Esophagus (tissue), 2 donors: ENCODE measurements around the gene GJA3. TPM values are rescaled to one million over a fixed set of nuclear protein-coding genes. Genes with fewer than 3 reads are reported as not detected.

Experiments
- H3K27ac ChIP-seq, 2 donors: one replicate each; pipeline ENCODE4 v1.5.1; 2013; ENCODE audit warnings: low read depth in 2 of 2, mild to moderate bottlenecking in 2 of 2, inconsistent platforms in 1 of 2, low read length in 1 of 2, moderate library complexity in 1 of 2
- H3K27me3 ChIP-seq, 2 donors: one replicate each; pipeline ENCODE4 v1.6.1; 2013; ENCODE audit warnings: low read length in 2 of 2, control low read depth in 1 of 2, mild to moderate bottlenecking in 1 of 2; ENCODE audit not compliant: insufficient read depth in 2 of 2, control insufficient read depth in 1 of 2
- H3K36me3 ChIP-seq, 2 donors: one replicate each; pipeline ENCODE4 v1.6.1; 2013; ENCODE audit warnings: low read length in 1 of 2; ENCODE audit not compliant: control insufficient read depth in 2 of 2, insufficient read depth in 2 of 2
- H3K4me1 ChIP-seq, 2 donors: one replicate each; pipeline ENCODE4 v1.6.1; 2013; ENCODE audit warnings: low read length in 1 of 2; ENCODE audit not compliant: control insufficient read depth in 2 of 2, insufficient read depth in 2 of 2
- H3K4me3 ChIP-seq, 2 donors: one replicate each; pipeline ENCODE4 v1.5.1; 2013; ENCODE audit warnings: low read length in 2 of 2, mild to moderate bottlenecking in 2 of 2, low read depth in 1 of 2, moderate library complexity in 1 of 2
- H3K9me3 ChIP-seq, 2 donors: one replicate each; pipeline ENCODE4 v1.6.1; 2013; ENCODE audit warnings: mild to moderate bottlenecking in 2 of 2, low read depth in 1 of 2, low read length in 1 of 2, moderate library complexity in 1 of 2; ENCODE audit not compliant: control insufficient read depth in 2 of 2, insufficient read depth in 1 of 2
- WGBS, 2 donors: extraction: QIAGEN DNeasy Blood & Tissue Kit; methylation state at CpG; one replicate each; pipeline ENCODE4 v1.1.7; 2013; 5-methylcytosine and 5-hydroxymethylcytosine counted together
- polyA plus RNA-seq, 2 donors: library from polyadenylated mRNA; stranded (reverse); fragments of 200-250 nt; gene quantifications; one replicate each; pipeline ENCODE4 v1.2.3, GENCODE V29; 2013
- donor health status: healthy with polysubstance abuse.
- donor health status: Bipolar disorder and iron deficiency.

Gene GJA3
- polyA plus RNA-seq, 2 donors: 0.22 to 0.75 TPM

DNA sequence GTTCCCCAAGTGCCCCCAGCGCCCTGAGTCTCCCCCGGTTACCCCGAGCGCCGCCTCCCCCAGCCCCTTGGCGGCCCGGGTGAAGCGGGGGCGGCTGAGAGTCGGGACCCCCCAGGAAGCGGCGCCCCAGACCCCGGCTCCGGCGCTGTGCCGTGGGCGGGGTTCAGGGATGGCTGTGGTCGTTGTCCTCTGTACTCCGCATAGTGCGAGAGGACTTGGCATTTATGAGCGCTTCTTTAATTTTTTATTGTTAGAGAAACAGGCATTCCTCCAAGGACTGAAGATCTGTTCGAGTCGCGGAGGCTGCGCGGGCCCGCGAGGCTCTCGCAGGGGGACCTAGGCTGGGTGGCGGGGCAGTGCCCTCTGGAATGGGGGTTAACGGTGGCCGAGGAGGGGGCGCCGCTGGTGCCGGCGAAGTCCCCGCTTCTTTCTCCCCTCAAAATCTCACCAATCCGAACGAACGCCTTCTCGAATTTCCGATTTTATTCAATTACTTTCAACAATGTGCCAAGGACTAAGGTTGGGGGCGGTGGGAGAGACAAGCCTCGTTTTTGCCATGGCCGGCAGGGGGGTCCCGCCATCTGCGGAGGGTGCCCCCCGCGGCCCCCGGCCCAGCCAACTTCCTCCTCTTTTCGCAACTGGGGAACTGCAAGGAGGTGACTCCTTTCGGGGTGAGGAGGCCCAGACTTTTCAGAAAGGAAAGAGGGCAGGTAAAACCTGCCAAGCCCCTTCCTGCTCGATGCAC, 32.5 kb upstream of the GJA3 start:
- peaks cover 0 to 2% of the 10 kb centered on the region in 2 donors for H3K4me1 ChIP-seq
- H3K4me3 ChIP-seq: peak overlapping the region; percentile 60 to 66
- H3K9me3 ChIP-seq: no peaks in the 10 kb centered on the region
- peaks cover 0 to 6% of the 10 kb centered on the region in 2 donors for H3K36me3 ChIP-seq
- WGBS, 2 donors: 1% methylated on average over 52 to 53 of the region's 53 CpGs
- peaks cover 0 to 2% of the 10 kb centered on the region in 2 donors for H3K27me3 ChIP-seq
- peak overlapping the region; percentile 81 to 87 for H3K27ac ChIP-seq

DNA sequence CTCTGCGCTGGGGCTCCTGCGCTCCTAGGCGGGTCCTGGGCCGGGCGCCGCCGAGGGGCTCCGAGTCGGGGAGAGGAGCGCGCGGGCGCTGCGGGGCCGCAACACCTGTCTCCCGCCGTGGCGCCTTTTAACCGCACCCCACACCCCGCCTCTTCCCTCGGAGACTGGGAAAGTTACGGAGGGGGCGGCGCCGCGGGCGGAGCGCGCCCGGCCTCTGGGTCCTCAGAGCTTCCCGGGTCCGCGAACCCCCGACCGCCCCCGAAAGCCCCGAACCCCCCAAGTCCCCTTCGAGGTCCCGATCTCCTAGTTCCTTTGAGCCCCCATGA, 31.9 kb upstream of the GJA3 start, which contains the start of gene GJB2:
GJB2 (minus strand) TSS at position 103 of the 326 bp plus-strand sequence. CDS start 3,357 bp downstream, outside the sequence.
- Histone ChIP-seq H3K4me3 (peak within 1 kb of the TSS; percentile 60 to 66), H3K36me3 (peaks cover 0 to 6% of the 10 kb centered on the region in 2 donors), H3K9me3 (no peaks in the 10 kb centered on the region), H3K4me1 (peaks cover 0 to 2% of the 10 kb centered on the region in 2 donors), H3K27me3 (peaks cover 0 to 2% of the 10 kb centered on the region in 2 donors), H3K27ac (peak within 1 kb of the TSS; percentile 81 to 87)
- WGBS, 2 donors: 0 to 1% methylated on average over 19 to 39 of the region's 39 CpGs

DNA sequence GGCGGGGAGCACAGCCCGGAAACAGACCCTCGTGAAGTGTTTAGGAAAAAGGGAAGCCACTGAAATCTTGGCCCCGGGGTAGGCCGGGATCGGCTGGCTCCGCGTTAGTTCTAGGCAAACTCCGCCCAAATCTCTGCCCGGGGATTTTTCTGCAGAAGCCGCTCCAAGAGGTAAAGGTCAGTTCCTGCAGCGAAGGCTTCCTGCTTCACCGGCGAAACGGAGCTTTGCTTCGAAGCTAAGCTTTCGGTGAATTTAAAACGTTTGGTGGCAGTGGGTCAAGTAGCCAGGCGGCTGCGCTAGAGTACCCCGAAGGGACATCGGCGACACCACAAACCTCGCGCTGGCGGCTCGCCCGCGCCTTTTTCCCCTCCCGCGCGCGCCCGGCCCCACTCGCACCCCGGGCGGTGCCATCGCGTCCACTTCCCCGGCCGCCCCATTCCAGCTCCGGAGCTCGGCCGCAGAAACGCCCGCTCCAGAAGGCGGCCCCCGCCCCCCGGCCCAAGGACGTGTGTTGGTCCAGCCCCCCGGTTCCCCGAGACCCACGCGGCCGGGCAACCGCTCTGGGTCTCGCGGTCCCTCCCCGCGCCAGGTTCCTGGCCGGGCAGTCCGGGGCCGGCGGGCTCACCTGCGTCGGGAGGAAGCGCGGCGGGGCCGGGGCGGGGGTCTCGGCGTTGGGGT, 31.4 kb upstream of the GJA3 start:
- WGBS, 2 donors: 1 to 2% methylated on average over 73 of the region's 73 CpGs
- peaks cover 0 to 2% of the 10 kb centered on the region in 2 donors for H3K27me3 ChIP-seq
- H3K4me3 ChIP-seq: peak overlapping the region; percentile 60 to 66
- H3K36me3 ChIP-seq: peaks cover 0 to 6% of the 10 kb centered on the region in 2 donors
- H3K9me3 ChIP-seq: no peaks in the 10 kb centered on the region
- peak overlapping the region; percentile 81 to 87 for H3K27ac ChIP-seq
- peaks cover 0 to 2% of the 10 kb centered on the region in 2 donors for H3K4me1 ChIP-seq

DNA sequence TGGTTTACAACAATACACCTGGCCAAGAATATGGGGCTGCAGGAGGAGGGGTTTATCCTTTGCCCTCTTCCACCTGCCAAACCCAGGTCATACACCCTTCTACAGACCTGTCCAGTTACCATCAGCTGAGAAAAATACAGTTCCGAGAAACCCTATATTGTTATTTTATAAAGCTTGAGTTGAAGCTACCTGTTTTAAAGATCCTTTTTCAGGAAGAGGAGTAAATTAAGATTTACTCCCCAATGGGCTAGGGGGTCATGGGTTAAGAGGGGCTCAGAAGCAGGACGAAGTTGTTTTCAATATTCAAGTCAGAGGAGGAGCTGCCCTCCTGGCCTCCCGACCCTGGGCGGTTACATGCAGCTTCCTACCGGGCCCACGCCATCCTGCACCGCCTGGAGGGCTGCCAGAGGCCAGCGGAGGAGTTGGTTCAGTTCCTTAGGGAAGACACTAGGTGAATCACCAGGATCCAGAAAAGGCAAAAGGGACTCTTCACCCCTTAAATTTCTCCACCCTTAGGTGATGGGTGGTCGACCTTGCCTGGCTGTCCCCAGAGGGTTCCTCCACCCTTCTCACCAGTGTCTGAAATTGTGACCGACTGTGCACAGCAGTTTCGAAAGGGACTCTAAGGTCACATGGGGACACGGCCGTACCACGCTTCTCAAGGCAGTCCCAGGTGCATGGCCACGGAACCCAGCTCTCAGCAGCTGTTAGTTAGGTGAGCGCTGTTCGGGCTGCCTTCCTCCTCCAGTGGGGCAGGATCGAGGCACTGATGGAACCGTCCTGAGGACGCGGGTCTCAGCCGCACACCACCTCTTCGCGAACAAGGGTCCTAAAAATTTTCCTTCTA, 30.7 kb upstream of the GJA3 start:
- peak overlapping the region; percentile 60 to 66 for H3K4me3 ChIP-seq
- peaks cover 0 to 9% of the 10 kb centered on the region in 2 donors for H3K36me3 ChIP-seq
- peaks cover 0 to 2% of the 10 kb centered on the region in 2 donors for H3K27me3 ChIP-seq
- 34% methylated on average over 24 of the region's 24 CpGs for WGBS, 2 donors
- peaks cover 0 to 2% of the 10 kb centered on the region in 2 donors for H3K4me1 ChIP-seq
- H3K27ac ChIP-seq: peak overlapping the region; percentile 81 to 87
- no peaks in the 10 kb centered on the region for H3K9me3 ChIP-seq

DNA sequence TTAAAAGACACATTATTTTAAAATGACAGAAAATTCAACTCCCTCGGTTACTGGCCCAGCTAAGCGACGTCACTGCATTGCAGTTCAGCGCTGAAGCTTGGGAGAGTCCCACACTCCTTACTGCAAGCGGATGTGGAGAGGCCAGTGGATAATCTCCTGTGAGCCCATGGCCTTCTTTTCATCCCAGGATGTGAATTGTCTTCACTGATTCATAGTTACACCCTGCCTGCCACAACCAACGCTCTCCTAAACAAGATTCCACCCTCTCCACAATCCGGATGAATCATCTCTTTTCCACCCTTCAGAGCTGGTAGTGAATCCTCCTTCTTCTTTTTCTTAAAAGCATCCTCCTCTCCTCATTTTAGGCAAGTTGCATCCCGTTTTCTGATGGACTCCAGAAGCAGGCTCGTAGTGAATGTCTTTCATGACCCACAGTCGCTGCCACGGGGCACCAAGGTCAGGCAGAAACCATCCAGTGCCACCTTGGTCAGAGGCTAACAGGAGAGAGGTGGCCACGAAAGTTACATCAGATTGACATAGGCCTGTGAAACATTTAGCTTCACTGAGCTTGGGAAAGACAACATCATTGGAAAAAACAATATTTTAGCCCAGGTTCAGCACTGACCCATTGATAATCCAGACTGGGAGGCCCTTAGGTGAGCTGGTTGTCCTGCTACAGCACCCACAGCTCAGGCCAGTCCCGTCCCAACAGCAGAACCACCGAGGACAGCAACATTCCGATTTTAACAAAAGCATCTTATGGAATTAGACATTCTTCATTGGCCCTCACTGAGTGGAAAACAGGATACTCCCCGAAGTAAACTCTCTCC, 29.8 kb upstream of the GJA3 start:
- H3K27ac ChIP-seq: peak overlapping the region; percentile 81 to 87

GRCh38 chr13:20190076-20190475, 29.2 kb upstream of the GJA3 start:
- WGBS, 2 donors: 62 to 75% methylated on average over 5 of the region's 5 CpGs
- peak overlapping the region; percentile 60 to 66 for H3K4me3 ChIP-seq
- peaks cover 0 to 9% of the 10 kb centered on the region in 2 donors for H3K36me3 ChIP-seq
- no peaks in the 10 kb centered on the region for H3K27me3 ChIP-seq
- H3K9me3 ChIP-seq: no peaks in the 10 kb centered on the region
- H3K27ac ChIP-seq: peak overlapping the region; percentile 49 to 81
- peaks cover 0 to 2% of the 10 kb centered on the region in 2 donors for H3K4me1 ChIP-seq

More for the DNA sequence above, 29.8 kb upstream of the GJA3 start:
- Histone ChIP-seq H3K36me3 (peaks cover 0 to 9% of the 10 kb centered on the region in 2 donors), H3K9me3 (no peaks in the 10 kb centered on the region), H3K4me3 (peak overlapping the region; percentile 60 to 66), H3K4me1 (peaks cover 0 to 2% of the 10 kb centered on the region in 2 donors), H3K27me3 (peaks cover 0 to 2% of the 10 kb centered on the region in 2 donors)
- 65 to 72% methylated on average over 16 of the region's 16 CpGs for WGBS, 2 donors

- Histone ChIP-seq H3K36me3 (peaks cover 0 to 9% of the 10 kb centered on the region in 2 donors), H3K4me3 (no peak overlapping the region), H3K9me3 (no peaks in the 10 kb centered on the region), H3K27me3 (no peaks in the 10 kb centered on the region), H3K4me1 (peaks cover 0 to 2% of the 10 kb centered on the region in 2 donors), H3K27ac (peak overlapping the region in 1 of 2 donors; percentile 61)
- 84 to 89% methylated on average over 28 of the region's 28 CpGs for WGBS, 2 donors
Measured at GRCh38 chr13:20188667-20189553, 28.1 kb upstream of the GJA3 start.

GRCh38 chr13:20186771-20187170, 25.9 kb upstream of the GJA3 start:
- Histone ChIP-seq H3K9me3 (no peaks in the 10 kb centered on the region), H3K27me3 (no peaks in the 10 kb centered on the region), H3K4me3 (no peak overlapping the region), H3K4me1 (peaks cover 0 to 2% of the 10 kb centered on the region in 2 donors), H3K27ac (no peak overlapping the region), H3K36me3 (peaks cover 0 to 9% of the 10 kb centered on the region in 2 donors)
- WGBS, 2 donors: 71 to 76% methylated on average over 6 of the region's 6 CpGs
